GM23338 (cell line): ENCODE measurements around the gene MYO1F. TPM values are rescaled to one million over a fixed set of nuclear protein-coding genes. Genes with fewer than 3 reads are reported as not detected.

Experiments used
- ATAC-seq: fragments of 200-7000 bp; cut with Tn5 transposase; 3 replicates; pipeline ENCODE4 v1.9.1; 2020
- DNase-seq: peaks from one replicate; pipeline ENCODE4 v3.0.0-alpha.2; 2015; ENCODE audit warnings: low spot score
- H2AFZ ChIP-seq: fragments of 200-600 bp; sonication (generic); 2 replicates; pipeline ENCODE4 v1.8.0; 2016; ENCODE audit warnings: antibody characterized with exemption, mild to moderate bottlenecking, moderate library complexity
- H3F3A ChIP-seq: fragments of 200-600 bp; sonication (generic); replicated peaks from 2 replicates; pipeline ENCODE4 v1.8.0; 2017; ENCODE audit warnings: antibody characterized with exemption, mixed run types, low read depth
- H3K27ac ChIP-seq: fragments of 200-600 bp; sonication (generic); 2 replicates; pipeline ENCODE4 v1.6.1; 2016; ENCODE audit warnings: low read depth
- H3K27me3 ChIP-seq: fragments of 200-600 bp; sonication (generic); 2 replicates; pipeline ENCODE4 v1.8.0; 2016; ENCODE audit warnings: mild to moderate bottlenecking, mixed run types, moderate library complexity; ENCODE audit not compliant: insufficient read depth
- H3K36me3 ChIP-seq: fragments of 200-600 bp; sonication (generic); 2 replicates; pipeline ENCODE4 v1.8.0; 2016; ENCODE audit warnings: mild to moderate bottlenecking; ENCODE audit not compliant: insufficient read depth
- H3K4me1 ChIP-seq: fragments of 200-600 bp; sonication (generic); 2 replicates; pipeline ENCODE4 v1.8.0; 2016; ENCODE audit warnings: mild to moderate bottlenecking, moderate library complexity; ENCODE audit not compliant: insufficient read depth
- H3K4me2 ChIP-seq: fragments of 200-600 bp; sonication (generic); 2 replicates; pipeline ENCODE4 v1.7.1; 2017; ENCODE audit warnings: mixed run types
- H3K4me3 ChIP-seq: fragments of 200-600 bp; sonication (generic); 2 replicates; pipeline ENCODE4 v1.6.1; 2016; ENCODE audit warnings: mixed run types
- H3K79me2 ChIP-seq: fragments of 200-600 bp; sonication (generic); replicated peaks from 2 replicates; pipeline ENCODE4 v1.8.0; 2017; ENCODE audit warnings: mild to moderate bottlenecking; ENCODE audit not compliant: insufficient read depth
- H3K9me2 ChIP-seq: fragments of 200-600 bp; sonication (generic); 2 replicates; pipeline ENCODE4 v1.8.0; 2017; ENCODE audit not compliant: insufficient read depth
- H4K20me1 ChIP-seq: fragments of 200-600 bp; sonication (generic); replicated peaks from 2 replicates; pipeline ENCODE4 v1.8.0; 2017; ENCODE audit warnings: mild to moderate bottlenecking; ENCODE audit not compliant: insufficient read depth
- H3K27ac Mint-ChIP-seq: 2 replicates; pipeline ENCODE4 v1.8.0; 2020; ENCODE audit warnings: inconsistent platforms, mild to moderate bottlenecking, moderate library complexity, mixed read lengths
- H3K27me3 Mint-ChIP-seq: 3 replicates; pipeline ENCODE4 v1.8.0; 2022; ENCODE audit warnings: low read depth, mild to moderate bottlenecking, moderate library complexity, mixed read lengths, inconsistent platforms; ENCODE audit not compliant: insufficient read depth, poor library complexity
- H3K36me3 Mint-ChIP-seq: 3 replicates; pipeline ENCODE4 v1.8.0; 2021; ENCODE audit warnings: low read depth, mild to moderate bottlenecking, inconsistent platforms, moderate library complexity, mixed read lengths
- H3K4me1 Mint-ChIP-seq: 3 replicates; pipeline ENCODE4 v1.8.0; 2020; ENCODE audit warnings: mild to moderate bottlenecking, inconsistent platforms, mixed read lengths
- H3K4me3 Mint-ChIP-seq: 3 replicates; pipeline ENCODE4 v1.8.0; 2021; ENCODE audit warnings: moderate library complexity, mild to moderate bottlenecking, inconsistent platforms, mixed read lengths
- H3K9me3 Mint-ChIP-seq: 3 replicates; pipeline ENCODE4 v1.8.0; 2020; ENCODE audit warnings: moderate library complexity, mild to moderate bottlenecking, inconsistent platforms, mixed read lengths
- CTCF ChIP-seq, 2 experiments: fragments of 200-600 bp in 1 of 2; sonication (generic) in 1 of 2; conservative IDR thresholded peaks; 2 replicates each; pipeline versions ENCODE4 v1.5.1 to v1.6.1; 2016 to 2017; ENCODE audit warnings: antibody characterized with exemption in 2 of 2, low read depth in 2 of 2, mild to moderate bottlenecking in 2 of 2, moderate library complexity in 1 of 2
- EZH2 ChIP-seq: fragments of 200-600 bp; sonication (generic); IDR thresholded peaks from one replicate; pipeline ENCODE4 v1.8.0; 2017; ENCODE audit warnings: antibody characterized with exemption, mild to moderate bottlenecking, low read depth; ENCODE audit not compliant: unreplicated experiment
- STAT1 ChIP-seq: IDR thresholded peaks from one replicate; pipeline ENCODE4 v1.6.1; 2016; ENCODE audit warnings: antibody characterized with exemption; ENCODE audit not compliant: unreplicated experiment
- ZNF462 ChIP-seq: fragments of 250-450 bp; sonication (Bioruptor Pico); IDR thresholded peaks from 2 replicates; pipeline ENCODE4 v1.5.0; 2020; ENCODE audit warnings: mild to moderate bottlenecking, moderate library complexity
- polyA plus RNA-seq: library from polyadenylated mRNA; unstranded; fragments of >200 nt; fragmentation: Nextera tagmentation; extraction: Ambion mirVana; gene quantifications from 2 replicates; pipeline ENCODE4 v1.2.1, GENCODE V29; 2016
- total RNA-seq: library from RNA; depleted of rRNA; stranded (reverse); fragments of >200 nt; shearing (Covaris generic); gene quantifications from 2 replicates; pipeline ENCODE4 v1.2.3, GENCODE V29; 2014

The MYO1F gene
- total and polyA plus RNA-seq, 2 experiments from 2014 or later, result 3.9 to 5.7 TPM

- TF ChIP-seq ZNF462 (no peak), STAT1 (no peak)
Observed at GRCh38 chr19:8494158-8494557, 83.1 kb downstream of the MYO1F start (continued).

- no peak overlapping the region for H3K4me3 ChIP-seq
- 0 out of 2 replicates have a peak overlapping the region, but pooled peaks have one; percentile 12 for H3K27ac ChIP-seq
- no peaks in the 10 kb centered on the region for H3K9me2 ChIP-seq
- Mint-ChIP-seq H3K4me1 (peaks cover 19% of the 10 kb centered on the region), H3K27me3 (peaks cover 18% of the 10 kb centered on the region), H3K4me3 (no peak overlapping the region), H3K36me3 (peaks cover 37% of the 10 kb centered on the region), H3K27ac (no peak overlapping the region), H3K9me3 (no peaks in the 10 kb centered on the region; the same call in 2 of the 3 replicates)
- peaks cover 39% of the 10 kb centered on the region for H3F3A ChIP-seq
- no peaks in the 10 kb centered on the region for H3K27me3 ChIP-seq
- H4K20me1 ChIP-seq, result peaks cover 11% of the 10 kb centered on the region; the same call in 1 of the 2 replicates
- H3K36me3 ChIP-seq, result peaks cover 13% of the 10 kb centered on the region
- no peak overlapping the region for H3K4me2 ChIP-seq
- no peak overlapping the region for H2AFZ ChIP-seq
- H3K4me1 ChIP-seq, result no peaks in the 10 kb centered on the region
- DNase-seq (peak; percentile 65), ATAC-seq (peak; percentile 18)
- TF ChIP-seq EZH2 (no peak), CTCF (conservative IDR thresholded peaks at IDR 0.05; ENCODE audit: low read depth in 2 of 2) (peak in 1 of 2 experiments; percentile 46; a peak in 2 of 4 replicates)
- no peaks in the 10 kb centered on the region for H3K79me2 ChIP-seq
Observed at GRCh38 chr19:8491574-8491973, 85.7 kb downstream of the MYO1F start.
